ENCODE results near the gene ERI3. TPM values are rescaled to one million over a fixed set of nuclear protein-coding genes. Genes with fewer than 3 reads are reported as not detected.

Gene ERI3
- total and polyA plus RNA-seq, 9 of the 15 experiments (the other 6 are each of a cell fraction or from before 2014, with no cell fraction given) = 47.8 to 93.4 (median 67.2) TPM

GRCh38 chr1:44354840-44355581 lies at the start of gene ERI3 (continued):
- TF ChIP-seq NONO (IDR thresholded peaks at IDR 0.05; ENCODE audit: low read depth in 2 of 2, low read length in 1 of 2) = peak; percentile 72 to 80; a peak in 2 of 4 replicates
- peak; percentile 70 for TF ChIP-seq VEZF1 (CRISPR knock-in tag; IDR thresholded peaks at IDR 0.05)
- peak; percentile 91 for TF ChIP-seq ETS1 (conservative IDR thresholded peaks at IDR 0.05; ENCODE audit: control insufficient read depth, low read depth, low read length)
- peak; percentile 64; the same call in 1 of the 2 replicates for TF ChIP-seq ZBTB7A (IDR thresholded peaks at IDR 0.05; ENCODE audit: borderline replicate concordance, control insufficient read depth, low read depth, low read length)
- TF ChIP-seq ZBTB40 (IDR thresholded peaks at IDR 0.05) = peak; percentile 35; the same call in 1 of the 2 replicates
- TF ChIP-seq ZBTB40 (CRISPR knock-in tag; IDR thresholded peaks at IDR 0.05) = no peak
- TF ChIP-seq CREM (IDR thresholded peaks at IDR 0.05; ENCODE audit: low read depth) = peak; percentile 97
- TF ChIP-seq CREB3 (tag; conservative IDR thresholded peaks at IDR 0.05; ENCODE audit: low read depth) = no peak
- peak; percentile 14 for TF ChIP-seq TAF1 (IDR thresholded peaks at IDR 0.05; ENCODE audit: control insufficient read depth, extremely low read depth, insufficient read depth, low read length, severe bottlenecking)
- no peak for TF ChIP-seq ZNF174 (CRISPR knock-in tag; IDR thresholded peaks at IDR 0.05)
- peak in 1 of 2 experiments; percentile 45; a peak in 1 of 4 replicates for TF ChIP-seq CSDE1 (IDR thresholded peaks at IDR 0.05)
- TF ChIP-seq LCOR (CRISPR knock-in tag; IDR thresholded peaks at IDR 0.05) = no peak; the same call in none of the 2 replicates
